K562 (cell line): ENCODE measurements around the gene ZSWIM4. TPM values are rescaled to one million over a fixed set of nuclear protein-coding genes. Genes with fewer than 3 reads are reported as not detected.

Source experiments
- BACH1 ChIP-seq: fragments of 200-800 bp; sonication (Bioruptor generic); IDR thresholded peaks from 2 replicates; pipeline ENCODE4 v1.6.1; 2016; ENCODE audit warnings: missing genetic modification characterization, missing compliant biosample characterization
- BHLHE40 ChIP-seq: IDR thresholded peaks from 2 replicates; pipeline ENCODE4 v1.6.1; 2011; ENCODE audit warnings: low read length, improper control_type of control experiment
- BMI1 ChIP-seq: fragments of 150-350 bp; IDR thresholded peaks from 2 replicates; pipeline ENCODE4 v1.6.1; 2014; ENCODE audit warnings: low read length
- CTCF ChIP-seq, 3 experiments: IDR thresholded peaks in 2 of 3; conservative IDR thresholded peaks in 1 of 3; 2 replicates each; pipeline ENCODE4 v1.5.1; 2011 to 2012; ENCODE audit warnings: low read length in 3 of 3, mild to moderate bottlenecking in 3 of 3, control low read depth in 2 of 3, improper control_type of control experiment in 1 of 3, inconsistent platforms in 1 of 3, low read depth in 1 of 3, mixed read lengths in 1 of 3, moderate library complexity in 1 of 3; ENCODE audit not compliant: insufficient read depth in 2 of 3
- E2F5 ChIP-seq: sonication (generic); formaldehyde crosslinking; IDR thresholded peaks from 2 replicates; pipeline ENCODE4 v1.8.0; 2022; ENCODE audit warnings: mild to moderate bottlenecking, missing genetic modification reagents
- JUN ChIP-seq, 2 experiments: sonication (generic) in 1 of 2; formaldehyde crosslinking in 1 of 2; IDR thresholded peaks; 2 replicates each; pipeline versions ENCODE4 v1.6.1 to v1.8.0; 2012 to 2022; ENCODE audit warnings: borderline replicate concordance in 2 of 2, mild to moderate bottlenecking in 2 of 2, improper control_type of control experiment in 1 of 2, low read depth in 1 of 2, low read length in 1 of 2, missing genetic modification reagents in 1 of 2
- KLF13 ChIP-seq: fragments of 450-650 bp; IDR thresholded peaks from 2 replicates; pipeline ENCODE4 v1.6.1; 2016; ENCODE audit warnings: missing genetic modification characterization, low read depth, mild to moderate bottlenecking, missing compliant biosample characterization, moderate library complexity, borderline replicate concordance
- LCOR ChIP-seq: sonication (generic); formaldehyde crosslinking; IDR thresholded peaks from 2 replicates; pipeline ENCODE4 v1.8.0; 2022; ENCODE audit warnings: mild to moderate bottlenecking, missing genetic modification reagents
- MNT ChIP-seq, 2 experiments: fragments of 450-650 bp; conservative IDR thresholded peaks; 2 replicates each; pipeline ENCODE4 v1.6.1; 2017; ENCODE audit warnings: mild to moderate bottlenecking in 2 of 2, moderate library complexity in 2 of 2
- NBN ChIP-seq: fragments of 450-650 bp; IDR thresholded peaks from 2 replicates; pipeline ENCODE4 v1.6.1; 2016; ENCODE audit warnings: low read depth, mild to moderate bottlenecking
- PCBP1 ChIP-seq: fragments of 200-400 bp; formaldehyde crosslinking; IDR thresholded peaks from 2 replicates; pipeline ENCODE4 v1.6.1; 2018; ENCODE audit warnings: mild to moderate bottlenecking, low read depth, low read length; ENCODE audit not compliant: poor library complexity, severe bottlenecking
- POLR2B ChIP-seq: fragments of 450-650 bp; IDR thresholded peaks from 2 replicates; pipeline ENCODE4 v1.6.1; 2018; ENCODE audit warnings: low read depth; ENCODE audit not compliant: partially characterized antibody
- SIN3A ChIP-seq, 2 experiments: fragments of 150-350 bp in 1 of 2; IDR thresholded peaks; 2 replicates each; pipeline ENCODE4 v1.6.1; 2011 to 2016; ENCODE audit warnings: borderline replicate concordance in 2 of 2, low read depth in 2 of 2, low read length in 2 of 2, mild to moderate bottlenecking in 2 of 2, moderate library complexity in 2 of 2; ENCODE audit not compliant: control insufficient read depth in 1 of 2
- SMAD3 ChIP-seq: fragments of 450-650 bp; formaldehyde crosslinking; conservative IDR thresholded peaks from 2 replicates; pipeline ENCODE4 v1.4.0; 2020; ENCODE audit warnings: mild to moderate bottlenecking
- SNRNP70 ChIP-seq: fragments of 200-400 bp; formaldehyde crosslinking; optimal IDR thresholded peaks from 2 replicates; pipeline ENCODE3; 2017; ENCODE audit warnings: low read depth, low read length
- STAG1 ChIP-seq: sonication (generic); formaldehyde crosslinking; IDR thresholded peaks from 2 replicates; pipeline ENCODE4 v1.5.0; 2020; ENCODE audit warnings: missing genetic modification reagents, borderline replicate concordance
- XRCC4 ChIP-seq: IDR thresholded peaks from one replicate; pipeline ENCODE4 v1.6.1; 2011; ENCODE audit not compliant: insufficient read depth, insufficient read length; ENCODE audit errors: extremely low read depth
- ZBTB1 ChIP-seq: sonication (generic); formaldehyde crosslinking; IDR thresholded peaks from 2 replicates; pipeline ENCODE4 v1.8.1; 2023; ENCODE audit warnings: missing genetic modification reagents, low read depth, mild to moderate bottlenecking, borderline replicate concordance
- ZNF431 ChIP-seq: sonication (generic); formaldehyde crosslinking; IDR thresholded peaks from 2 replicates; pipeline ENCODE4 v1.8.0; 2022; ENCODE audit warnings: mild to moderate bottlenecking, missing genetic modification reagents
- polyA plus RNA-seq, 8 experiments: library from polyadenylated mRNA; depleted of rRNA in 4 of 8; stranded (reverse) in 5 of 8; unstranded in 3 of 8; fragments of >200 nt; fragmentation: Nextera tagmentation in 2 of 8; fragmentation: Illumina TruSeq in 1 of 8; extraction: Ambion mirVana in 2 of 8; extraction: Trizol in 1 of 8; gene quantifications; 2 replicates each; pipeline versions ENCODE4 v1.2.1 to v1.2.3, GENCODE V29; 2011 to 2014; ENCODE audit warnings: inconsistent platforms in 1 of 8, missing spikeins in 1 of 8
- total RNA-seq, 7 experiments: library from RNA; depleted of rRNA in 6 of 7; stranded (reverse); fragments of >200 nt in 6 of 7; fragmentation: Illumina TruSeq in 2 of 7; extraction: Trizol in 2 of 7; gene quantifications; 2 replicates each; pipeline versions ENCODE4 v1.2.1 to v1.2.3, GENCODE V29; 2011 to 2021; ENCODE audit warnings: low replicate concordance in 1 of 7
- TF ChIP-seq, protein P1 (sequence below): fragments of 450-650 bp; IDR thresholded peaks from 2 replicates; pipeline ENCODE4 v1.7.0; 2016; ENCODE audit warnings: borderline replicate concordance

ZSWIM4 gene
- total and polyA plus RNA-seq, 9 of the 15 experiments (the other 6 are each of a cell fraction or from before 2014, with no cell fraction given) = 0.25 to 3.7 (median 0.79) TPM; not detected in 2

DNA sequence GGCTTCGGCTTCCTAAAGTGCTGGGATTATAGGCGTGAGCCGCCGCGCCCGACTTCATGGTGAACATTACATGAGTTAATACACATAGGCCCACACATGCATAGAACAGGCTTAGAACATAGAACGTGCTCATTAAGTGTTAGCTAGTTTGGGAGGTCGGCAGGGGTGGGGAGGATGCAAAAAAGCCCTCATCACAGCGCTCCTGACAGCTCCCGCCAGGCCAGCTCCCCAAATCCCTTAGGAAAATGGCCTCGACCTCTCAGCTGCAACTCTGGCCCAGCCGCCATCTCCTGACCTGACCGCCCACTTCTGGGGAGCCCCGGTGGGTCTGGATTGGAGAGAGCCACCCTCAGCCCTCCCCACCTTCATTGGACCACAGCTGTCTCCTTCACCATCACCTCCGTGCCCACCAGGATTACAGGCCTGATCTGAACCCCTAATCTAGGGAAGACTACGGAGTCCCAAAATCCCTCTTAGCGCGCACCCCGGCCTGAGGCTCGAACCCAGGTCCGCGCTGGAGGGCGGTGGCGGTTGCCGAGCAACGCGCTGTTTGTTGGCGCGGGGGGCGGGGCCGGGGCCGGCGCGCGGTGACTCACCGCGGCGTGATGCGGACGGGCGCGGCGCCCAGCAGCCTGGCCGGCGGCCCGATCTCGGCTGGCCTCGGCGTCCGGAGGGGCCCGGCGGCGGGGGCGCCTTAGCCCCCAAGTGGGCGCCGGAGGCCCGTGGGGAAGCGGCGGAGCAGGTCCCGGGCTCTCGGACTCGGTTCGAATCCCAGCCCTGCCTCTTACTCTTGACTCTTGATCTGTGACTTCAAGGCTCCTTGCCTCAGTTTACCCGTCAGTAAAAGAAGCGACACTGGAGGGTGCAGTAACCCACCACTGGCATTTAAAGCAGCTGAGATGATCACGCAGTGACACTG is 55.0 kb downstream of the ZSWIM4 start (continued):
- TF ChIP-seq JUN (IDR thresholded peaks at IDR 0.05; ENCODE audit: borderline replicate concordance, low read depth, low read length) (peak; percentile 96), JUN (CRISPR knock-in tag; IDR thresholded peaks at IDR 0.05; ENCODE audit: borderline replicate concordance) (no peak), ZNF431 (CRISPR knock-in tag) (no peak), BACH1 (tag) (no peak), KLF13 (peak; percentile 61; the same call in 1 of the 2 replicates), SMAD3 (no peak), STAG1 (CRISPR knock-in tag) (no peak), POLR2B (no peak), MNT (conservative IDR thresholded peaks at IDR 0.05) (no peak), SNRNP70 (no peak), CTCF (IDR thresholded peaks at IDR 0.05 in 2 of 3, conservative IDR thresholded peaks at IDR 0.05 in 1 of 3; ENCODE audit: insufficient read depth in 2 of 3, low read depth in 1 of 3, low read length in 3 of 3) (no peak), PCBP1 (no peak), ZBTB1 (CRISPR knock-in tag) (no peak), BHLHE40 (peak; percentile 40; the same call in 1 of the 2 replicates), XRCC4 (no peak), NBN (no peak), SIN3A (IDR thresholded peaks at IDR 0.05; ENCODE audit: borderline replicate concordance in 2 of 2, control insufficient read depth in 1 of 2, low read depth in 2 of 2, low read length in 2 of 2) (no peak; a peak in 1 of 4 replicates), BMI1 (no peak), LCOR (CRISPR knock-in tag) (no peak), E2F5 (CRISPR knock-in tag) (no peak)
- TF ChIP-seq, protein P1, sequence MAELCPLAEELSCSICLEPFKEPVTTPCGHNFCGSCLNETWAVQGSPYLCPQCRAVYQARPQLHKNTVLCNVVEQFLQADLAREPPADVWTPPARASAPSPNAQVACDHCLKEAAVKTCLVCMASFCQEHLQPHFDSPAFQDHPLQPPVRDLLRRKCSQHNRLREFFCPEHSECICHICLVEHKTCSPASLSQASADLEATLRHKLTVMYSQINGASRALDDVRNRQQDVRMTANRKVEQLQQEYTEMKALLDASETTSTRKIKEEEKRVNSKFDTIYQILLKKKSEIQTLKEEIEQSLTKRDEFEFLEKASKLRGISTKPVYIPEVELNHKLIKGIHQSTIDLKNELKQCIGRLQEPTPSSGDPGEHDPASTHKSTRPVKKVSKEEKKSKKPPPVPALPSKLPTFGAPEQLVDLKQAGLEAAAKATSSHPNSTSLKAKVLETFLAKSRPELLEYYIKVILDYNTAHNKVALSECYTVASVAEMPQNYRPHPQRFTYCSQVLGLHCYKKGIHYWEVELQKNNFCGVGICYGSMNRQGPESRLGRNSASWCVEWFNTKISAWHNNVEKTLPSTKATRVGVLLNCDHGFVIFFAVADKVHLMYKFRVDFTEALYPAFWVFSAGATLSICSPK = no peak
